Measurements from ENCODE around the gene HPCAL1. TPM values are rescaled to one million over a fixed set of nuclear protein-coding genes. Genes with fewer than 3 reads are reported as not detected.

The HPCAL1 gene
- total and polyA plus RNA-seq, 2 donors (not counting 3 experiments of a cell fraction or from before 2014, with no cell fraction given), result 56.5 to 77.4 TPM

DNA sequence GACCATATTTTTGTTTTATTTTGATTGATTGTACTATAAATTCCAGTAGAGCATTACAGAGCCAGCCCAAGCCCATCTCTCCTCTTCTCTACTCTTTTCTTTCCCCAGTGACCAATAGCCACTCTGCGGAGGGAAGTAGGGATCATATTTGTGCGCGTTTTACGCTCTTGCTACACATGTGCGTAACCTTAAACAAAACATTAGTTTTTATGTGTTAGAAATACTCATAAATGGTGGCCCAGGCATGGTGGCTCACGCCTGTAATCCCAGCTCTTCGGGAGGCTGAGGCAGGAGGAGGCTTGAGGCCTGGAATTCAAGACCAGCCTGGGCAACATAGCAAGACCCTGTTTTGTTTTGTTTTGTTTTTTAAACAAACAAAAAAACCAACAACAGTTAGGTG, 31.3 kb downstream of the HPCAL1 start:
- H3K79me2 ChIP-seq (ENCODE audit: control insufficient read depth, insufficient read depth, low read length), result peaks cover 74% of the 10 kb centered on the region
- intact Hi-C loops (cut with micrococcal nuclease) (loop anchor here (5.0 kb wide), 1 partner anchor 172 kb away; no protein-coding TSS in a partner anchor), dilution Hi-C loops (cut with MboI; ENCODE audit: extremely low pct_ligation_motif_present, low sequenced_read_pairs) (no loop called here)
- H4K20me1 ChIP-seq (replicated peaks; ENCODE audit: control insufficient read depth, extremely low read depth, insufficient read depth, low read length), result no peaks in the 10 kb centered on the region
- no peak overlapping the region for H3K4me3 ChIP-seq (replicated peaks in 1 of 3; ENCODE audit: insufficient read depth in 1 of 3, low read depth in 1 of 3, low read length in 3 of 3)
- no TSS peak for BruUV-seq (replicated peaks)
- H3K9me3 ChIP-seq (replicated peaks; ENCODE audit: control insufficient read depth, insufficient read depth, low read length), result no peaks in the 10 kb centered on the region
- H3K4me2 ChIP-seq (ENCODE audit: insufficient read depth, low read length), result no peak overlapping the region
- H3K9me1 ChIP-seq (replicated peaks; ENCODE audit: control insufficient read depth, extremely low read depth, insufficient read depth, low read length), result no peaks in the 10 kb centered on the region
- H2AFZ ChIP-seq (ENCODE audit: low read depth, low read length), result no peak overlapping the region
- TF ChIP-seq FOS (IDR thresholded peaks at IDR 0.05; ENCODE audit: borderline replicate concordance, insufficient read depth, low read length) (no peak), MYC (IDR thresholded peaks at IDR 0.05; ENCODE audit: low read depth, low read length) (no peak), EZH2 (IDR thresholded peaks at IDR 0.05; ENCODE audit: borderline replicate concordance, low read depth, low read length, severe bottlenecking) (no peak), POLR2A (IDR thresholded peaks at IDR 0.05; ENCODE audit: low read depth, low read length) (no peak), POLR2AphosphoS5 (IDR thresholded peaks at IDR 0.05; ENCODE audit: insufficient read depth, low read depth, low read length) (no peak), JUN (IDR thresholded peaks at IDR 0.05; ENCODE audit: borderline replicate concordance, insufficient read depth, insufficient read length, low read depth) (no peak), GATA2 (IDR thresholded peaks at IDR 0.05; ENCODE audit: insufficient read depth, insufficient read length, low read depth, low read length) (no peak)
- TF ChIP-seq, protein P1, sequence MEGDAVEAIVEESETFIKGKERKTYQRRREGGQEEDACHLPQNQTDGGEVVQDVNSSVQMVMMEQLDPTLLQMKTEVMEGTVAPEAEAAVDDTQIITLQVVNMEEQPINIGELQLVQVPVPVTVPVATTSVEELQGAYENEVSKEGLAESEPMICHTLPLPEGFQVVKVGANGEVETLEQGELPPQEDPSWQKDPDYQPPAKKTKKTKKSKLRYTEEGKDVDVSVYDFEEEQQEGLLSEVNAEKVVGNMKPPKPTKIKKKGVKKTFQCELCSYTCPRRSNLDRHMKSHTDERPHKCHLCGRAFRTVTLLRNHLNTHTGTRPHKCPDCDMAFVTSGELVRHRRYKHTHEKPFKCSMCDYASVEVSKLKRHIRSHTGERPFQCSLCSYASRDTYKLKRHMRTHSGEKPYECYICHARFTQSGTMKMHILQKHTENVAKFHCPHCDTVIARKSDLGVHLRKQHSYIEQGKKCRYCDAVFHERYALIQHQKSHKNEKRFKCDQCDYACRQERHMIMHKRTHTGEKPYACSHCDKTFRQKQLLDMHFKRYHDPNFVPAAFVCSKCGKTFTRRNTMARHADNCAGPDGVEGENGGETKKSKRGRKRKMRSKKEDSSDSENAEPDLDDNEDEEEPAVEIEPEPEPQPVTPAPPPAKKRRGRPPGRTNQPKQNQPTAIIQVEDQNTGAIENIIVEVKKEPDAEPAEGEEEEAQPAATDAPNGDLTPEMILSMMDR (IDR thresholded peaks at IDR 0.05; ENCODE audit: extremely low read depth in 1 of 2, insufficient read depth in 1 of 2, low read depth in 1 of 2, low read length in 2 of 2), result no peak
- TF ChIP-seq, protein P2, sequence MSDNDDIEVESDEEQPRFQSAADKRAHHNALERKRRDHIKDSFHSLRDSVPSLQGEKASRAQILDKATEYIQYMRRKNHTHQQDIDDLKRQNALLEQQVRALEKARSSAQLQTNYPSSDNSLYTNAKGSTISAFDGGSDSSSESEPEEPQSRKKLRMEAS (IDR thresholded peaks at IDR 0.05; ENCODE audit: insufficient read depth, insufficient read length), result no peak
- peaks cover 37% of the 10 kb centered on the region for H3K4me1 ChIP-seq (ENCODE audit: control insufficient read depth, extremely low read depth, insufficient read depth, low read length)
- ChIA-PET POLR2A (no interaction called here), CTCF (interaction anchor here (1.6 to 5.8 kb wide), 2 partner anchors 74 to 210 kb away, joined by 5 to 38 read pairs; no protein-coding TSS in a partner anchor)
- H3K27ac ChIP-seq (ENCODE audit: insufficient read depth, low read depth, low read length), result no peak overlapping the region
- H3K27me3 ChIP-seq (ENCODE audit: control insufficient read depth in 2 of 2, insufficient read depth in 2 of 2, low read length in 2 of 2), result no peaks in the 10 kb centered on the region
- DNase-seq (ENCODE audit: low read depth, low spot score) (no peak), FAIRE-seq (no peak)
- no peaks in the 10 kb centered on the region for H3K36me3 ChIP-seq (ENCODE audit: control insufficient read depth in 2 of 2, extremely low read depth in 1 of 2, insufficient read depth in 2 of 2, low read length in 2 of 2)
- no peak overlapping the region for H3K9ac ChIP-seq (replicated peaks; ENCODE audit: extremely low read depth, insufficient read depth, low read length)

Data from endothelial cell of umbilical vein (primary cell).